ENCODE results near the gene IL1RL1.

DNA sequence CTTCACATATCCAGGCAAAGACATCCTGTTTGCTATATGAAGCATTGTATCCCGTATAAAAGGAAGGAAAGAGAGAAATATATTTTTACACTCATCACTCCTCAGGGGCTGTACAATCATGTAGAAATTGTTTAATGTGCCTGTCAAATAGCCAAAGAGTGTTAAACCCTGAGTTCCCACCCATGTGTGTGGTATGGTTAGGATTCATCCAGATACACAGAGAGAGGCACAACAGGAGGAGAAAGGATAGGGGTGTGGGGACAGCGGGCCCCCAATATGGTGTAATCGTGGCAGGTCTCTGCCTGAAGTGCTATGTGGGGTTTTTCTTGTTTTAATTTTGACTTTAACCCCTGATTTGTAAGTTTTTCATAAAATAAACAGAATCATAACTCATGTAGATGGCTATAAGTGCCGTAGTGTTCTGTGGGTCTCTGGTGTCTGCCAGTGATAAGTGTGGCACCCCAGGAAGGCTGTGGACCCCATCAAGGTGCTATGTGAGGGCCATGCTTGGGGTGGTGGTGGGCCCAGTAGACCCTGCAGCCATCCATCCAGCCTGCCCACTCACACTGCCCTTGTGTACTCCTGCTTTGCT, 34.1 kb downstream of the IL1RL1 start:
- TF ChIP-seq, protein P1, sequence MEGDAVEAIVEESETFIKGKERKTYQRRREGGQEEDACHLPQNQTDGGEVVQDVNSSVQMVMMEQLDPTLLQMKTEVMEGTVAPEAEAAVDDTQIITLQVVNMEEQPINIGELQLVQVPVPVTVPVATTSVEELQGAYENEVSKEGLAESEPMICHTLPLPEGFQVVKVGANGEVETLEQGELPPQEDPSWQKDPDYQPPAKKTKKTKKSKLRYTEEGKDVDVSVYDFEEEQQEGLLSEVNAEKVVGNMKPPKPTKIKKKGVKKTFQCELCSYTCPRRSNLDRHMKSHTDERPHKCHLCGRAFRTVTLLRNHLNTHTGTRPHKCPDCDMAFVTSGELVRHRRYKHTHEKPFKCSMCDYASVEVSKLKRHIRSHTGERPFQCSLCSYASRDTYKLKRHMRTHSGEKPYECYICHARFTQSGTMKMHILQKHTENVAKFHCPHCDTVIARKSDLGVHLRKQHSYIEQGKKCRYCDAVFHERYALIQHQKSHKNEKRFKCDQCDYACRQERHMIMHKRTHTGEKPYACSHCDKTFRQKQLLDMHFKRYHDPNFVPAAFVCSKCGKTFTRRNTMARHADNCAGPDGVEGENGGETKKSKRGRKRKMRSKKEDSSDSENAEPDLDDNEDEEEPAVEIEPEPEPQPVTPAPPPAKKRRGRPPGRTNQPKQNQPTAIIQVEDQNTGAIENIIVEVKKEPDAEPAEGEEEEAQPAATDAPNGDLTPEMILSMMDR (conservative IDR thresholded peaks at IDR 0.05; ENCODE audit: low read depth, low read length) = no peak
- TF ChIP-seq EZH2phosphoT487 (IDR thresholded peaks at IDR 0.05; ENCODE audit: borderline replicate concordance, low read length) = no peak
